Raji (cell line): ENCODE data around the gene COX10.

ENCODE experiments used
- POLR2A ChIP-seq: IDR thresholded peaks from 2 replicates; pipeline ENCODE4 v1.6.1; 2011; ENCODE audit warnings: low read depth, low read length, control low read depth; ENCODE audit not compliant: insufficient read depth

The COX10 gene

GRCh38 chr17:14069251-14070021 lies at the start of gene COX10:
Gene COX10, plus strand, starts transcription at chr17:14069504. Its CDS starts 102 bp downstream, at chr17:14069606.
- peak; percentile 91 for TF ChIP-seq POLR2A

GRCh38 chr17:14032234-14032633 lies 37.1 kb upstream of the COX10 start:
- TF ChIP-seq POLR2A = no peak

- no peak for TF ChIP-seq POLR2A
Observed at GRCh38 chr17:14033166-14033565, 36.1 kb upstream of the COX10 start.

- TF ChIP-seq POLR2A = no peak
Observed at GRCh38 chr17:14037453-14037852, 31.9 kb upstream of the COX10 start.

GRCh38 chr17:14038206-14038605 lies 31.1 kb upstream of the COX10 start:
- TF ChIP-seq POLR2A = no peak

- no peak for TF ChIP-seq POLR2A
Observed at GRCh38 chr17:14042411-14042810, 26.9 kb upstream of the COX10 start.

GRCh38 chr17:14044702-14045101 lies 24.6 kb upstream of the COX10 start:
- no peak for TF ChIP-seq POLR2A

GRCh38 chr17:14046978-14047377 lies 22.3 kb upstream of the COX10 start:
- no peak for TF ChIP-seq POLR2A

- TF ChIP-seq POLR2A = no peak
Observed at GRCh38 chr17:14047591-14047990, 21.7 kb upstream of the COX10 start.

GRCh38 chr17:14048169-14048568 lies 21.1 kb upstream of the COX10 start:
- no peak for TF ChIP-seq POLR2A

GRCh38 chr17:14050616-14051015 lies 18.7 kb upstream of the COX10 start:
- no peak for TF ChIP-seq POLR2A

GRCh38 chr17:14051692-14052091 lies 17.6 kb upstream of the COX10 start:
- no peak for TF ChIP-seq POLR2A

GRCh38 chr17:14052886-14053615 lies 16.3 kb upstream of the COX10 start:
- TF ChIP-seq POLR2A = no peak

GRCh38 chr17:14057591-14057990 lies 11.7 kb upstream of the COX10 start:
- no peak for TF ChIP-seq POLR2A

GRCh38 chr17:14058051-14058450 lies 11.3 kb upstream of the COX10 start:
- no peak for TF ChIP-seq POLR2A

- TF ChIP-seq POLR2A = no peak
Observed at GRCh38 chr17:14060706-14061105, 8.6 kb upstream of the COX10 start.
